NCI-H446 (cell line): ENCODE measurements around the gene SNRPB.
"Not testable (repeated sequence)": the region's sequence is repeated elsewhere in the genome, so short reads cannot be mapped to it uniquely, and the experiment has no call there.

Experiments
- DNase-seq, 2 experiments: peaks; one replicate each; lab custom pipeline; 2025; lab: John Stamatoyannopoulos, UW

SNRPB gene

DNA sequence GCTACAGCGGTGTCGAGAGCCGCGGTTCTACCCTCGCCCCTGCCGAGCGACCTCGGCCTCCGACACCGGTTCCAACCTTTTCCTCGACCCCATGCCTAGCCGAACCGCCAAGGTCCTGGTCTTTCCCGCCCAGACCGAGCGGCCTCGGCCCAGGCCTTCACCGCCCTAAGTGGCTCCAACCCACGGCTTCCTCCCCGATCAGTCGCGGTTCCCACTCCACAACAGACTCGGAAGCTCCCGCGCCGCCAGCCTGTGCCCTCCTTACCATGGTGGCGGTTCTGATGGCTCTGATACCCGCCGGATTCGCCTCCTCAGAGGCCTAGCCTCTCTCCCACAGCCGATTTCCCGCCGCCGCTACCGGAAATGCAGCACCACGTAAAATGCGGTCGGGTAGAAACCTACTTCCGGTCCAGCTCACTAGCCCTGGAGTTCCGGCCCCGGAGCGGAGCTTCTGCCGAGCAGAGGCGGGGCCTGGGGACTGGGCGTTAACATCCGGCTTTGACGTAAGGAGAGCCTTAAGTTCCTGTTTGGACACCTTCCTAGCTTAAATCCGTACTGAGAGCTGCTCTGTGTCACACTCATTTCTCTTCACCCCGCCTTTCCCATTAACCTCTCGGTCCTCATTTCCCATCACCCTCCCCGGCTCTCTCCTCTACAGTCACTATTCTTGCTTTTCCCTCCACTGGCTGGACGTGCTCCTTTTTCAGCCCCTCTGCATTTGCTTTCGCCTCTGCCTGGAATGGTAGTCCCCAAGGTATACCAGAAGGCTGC, at the start of gene SNRPB:
SNRPB (minus strand) TSS at position 367 of the 771 bp plus-strand sequence; CDS start at position 268, 99 bp downstream.
- peak; percentile 95 to 99 for DNase-seq

DNA sequence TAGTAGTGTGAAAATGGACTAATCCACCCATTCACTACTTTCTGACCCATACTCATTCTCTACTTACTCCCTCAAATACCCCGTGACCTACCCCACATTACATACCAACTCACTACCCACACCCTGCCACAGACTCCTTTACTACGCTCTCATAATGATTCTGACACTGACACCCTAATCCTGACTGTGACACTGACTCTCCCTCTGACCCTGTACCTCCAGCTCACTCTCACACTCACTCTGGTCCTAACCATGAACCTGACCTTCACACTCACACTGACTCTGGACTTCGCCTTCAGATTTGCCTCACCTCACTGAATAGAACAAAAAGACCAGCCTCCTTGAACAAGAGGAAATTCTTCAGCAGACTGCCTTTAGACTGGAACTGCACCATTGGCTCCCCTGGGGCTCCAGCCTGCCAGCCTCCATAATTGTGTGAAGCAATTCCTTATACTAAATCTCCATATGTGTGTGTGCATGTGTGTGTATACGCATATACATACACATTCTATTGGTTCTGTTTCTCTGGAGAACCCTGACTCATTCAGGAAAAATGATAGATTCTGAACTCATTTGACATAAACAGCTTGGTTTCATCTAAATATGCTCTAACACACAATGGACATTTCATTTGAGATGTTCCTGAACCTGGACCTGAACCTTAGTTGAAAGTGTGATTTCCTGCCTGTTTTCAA, 48.7 kb upstream of the SNRPB start:
- DNase-seq = no peak

- no peak for DNase-seq
These were observed 48.0 kb upstream of the SNRPB start for GRCh38 chr20:2518558-2518957.

- DNase-seq = no peak
These were observed 47.5 kb upstream of the SNRPB start for GRCh38 chr20:2518096-2518495.

- DNase-seq = no peak
These were observed 45.8 kb upstream of the SNRPB start for GRCh38 chr20:2516399-2516798.

- no peak for DNase-seq
These were observed 44.6 kb upstream of the SNRPB start for GRCh38 chr20:2515203-2515602.

GRCh38 chr20:2509794-2510193, 39.2 kb upstream of the SNRPB start:
- DNase-seq = no peak

DNA sequence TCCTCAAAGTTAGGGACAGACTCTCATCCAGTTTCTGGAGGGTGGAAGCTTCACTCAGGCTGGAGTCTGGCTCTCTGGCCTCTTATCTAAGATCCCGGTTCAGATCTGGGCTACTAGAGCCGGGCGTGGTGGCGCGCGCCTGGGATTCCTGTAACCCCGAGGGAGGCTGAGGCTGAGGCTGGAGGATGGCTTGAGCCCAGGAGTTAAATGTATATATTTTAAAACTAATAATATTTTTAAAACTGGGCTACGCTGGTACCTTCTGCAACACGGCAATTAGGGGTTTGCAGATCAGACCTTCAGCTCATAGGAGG, 38.8 kb upstream of the SNRPB start:
- DNase-seq = no peak

DNA sequence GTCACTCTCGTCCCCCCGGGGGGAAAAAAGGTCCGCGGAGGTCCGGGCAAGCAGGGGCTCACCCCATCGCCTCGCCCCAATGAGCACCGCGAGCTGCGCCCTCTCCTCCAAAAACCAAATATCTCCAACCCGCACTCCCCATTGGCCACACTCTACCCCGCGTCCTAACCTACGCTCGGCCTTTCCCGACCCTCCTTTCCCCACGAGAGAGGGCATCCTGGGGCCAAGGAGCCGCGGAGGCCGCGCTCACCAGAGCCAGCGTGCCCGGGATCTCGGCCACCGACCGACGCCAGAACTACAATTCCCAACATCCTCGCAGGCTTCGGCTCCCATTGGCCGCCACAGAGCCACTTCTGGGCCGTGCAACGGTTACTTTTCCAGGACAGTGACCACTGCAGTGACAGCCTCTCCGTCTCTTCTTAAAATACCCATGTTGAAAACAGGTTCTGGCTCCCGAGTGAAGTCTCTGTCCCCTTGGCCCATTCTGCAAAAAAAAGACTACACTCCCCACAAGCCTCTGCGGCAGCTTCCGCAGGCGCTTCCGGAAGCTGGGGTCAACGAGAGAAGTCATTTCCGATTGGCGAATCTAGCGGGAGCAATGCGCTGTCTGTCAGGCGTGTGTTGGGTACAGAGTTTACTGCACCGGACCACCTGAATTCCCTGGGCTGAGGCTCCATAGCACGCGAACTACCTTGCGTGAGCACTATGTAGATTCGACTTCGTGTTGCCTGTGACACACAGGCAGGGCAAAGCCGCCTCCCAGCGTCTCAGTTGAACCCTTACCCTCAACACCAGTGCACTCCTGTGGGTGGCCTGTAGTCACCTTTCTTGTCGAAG, 38.3 kb upstream of the SNRPB start, which contains the start of gene ZNF343:
ZNF343 (minus strand) TSS at position 285 of the 837 bp plus-strand sequence. CDS start 15,020 bp downstream, outside the sequence.
- DNase-seq = peak; percentile 60 to 85

DNA sequence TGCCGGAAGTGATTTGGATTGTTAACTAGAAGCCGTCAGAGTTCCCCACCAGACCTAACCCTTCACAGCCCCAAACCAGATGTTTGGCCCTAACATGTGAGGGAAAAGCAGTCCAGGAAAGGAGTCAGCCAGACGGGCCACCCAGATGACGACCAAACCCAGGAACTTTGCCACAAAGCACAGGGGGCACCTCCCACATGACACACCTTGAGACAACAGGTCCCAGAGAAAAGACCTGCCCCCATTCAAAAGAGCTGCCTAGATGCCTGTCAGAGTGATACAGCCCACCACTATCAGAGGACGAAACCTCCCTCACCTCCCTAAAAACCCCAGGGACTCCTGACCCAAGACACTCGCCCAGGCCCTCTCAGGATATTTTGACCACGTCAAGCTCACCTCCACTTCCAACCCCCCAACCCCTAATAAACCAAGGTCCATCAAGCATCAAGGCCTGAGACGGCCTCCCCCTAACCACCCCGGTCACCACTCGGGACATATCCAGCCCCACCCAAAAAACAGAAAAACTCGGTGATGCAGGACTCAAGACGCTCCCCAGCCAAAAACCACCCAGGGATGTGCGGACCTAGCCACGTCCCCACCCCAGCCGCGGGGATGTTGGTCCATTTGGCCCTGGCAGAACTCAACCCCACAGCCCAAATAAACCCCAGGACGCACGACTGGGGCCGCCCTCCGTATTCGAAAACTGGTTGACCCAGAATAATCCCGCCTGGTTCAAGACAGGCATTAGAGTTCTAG, 37.5 kb upstream of the SNRPB start:
- no peak for DNase-seq

DNA sequence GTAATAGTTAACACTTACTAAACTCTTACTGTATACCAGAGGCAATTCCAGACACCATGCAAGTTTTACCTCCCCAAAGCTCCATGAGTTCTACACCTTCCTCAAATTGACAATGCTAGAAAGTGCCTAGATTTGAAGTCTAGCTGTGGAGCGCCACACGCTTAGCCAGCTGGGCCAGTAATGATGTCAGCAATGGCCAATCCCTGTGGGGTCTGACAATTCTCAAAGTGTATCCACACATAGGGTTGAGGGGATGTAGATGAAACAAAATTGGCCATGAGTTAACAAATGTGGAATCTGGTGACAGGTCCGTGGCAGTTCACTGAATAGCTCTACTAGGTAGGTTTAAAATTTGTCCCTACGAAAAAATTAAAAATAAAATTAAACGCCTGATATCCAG, 36.9 kb upstream of the SNRPB start:
- peak in 1 of 2 experiments; percentile 10 for DNase-seq

GRCh38 chr20:2506426-2506825, 35.8 kb upstream of the SNRPB start:
- DNase-seq = not testable (repeated sequence)

DNA sequence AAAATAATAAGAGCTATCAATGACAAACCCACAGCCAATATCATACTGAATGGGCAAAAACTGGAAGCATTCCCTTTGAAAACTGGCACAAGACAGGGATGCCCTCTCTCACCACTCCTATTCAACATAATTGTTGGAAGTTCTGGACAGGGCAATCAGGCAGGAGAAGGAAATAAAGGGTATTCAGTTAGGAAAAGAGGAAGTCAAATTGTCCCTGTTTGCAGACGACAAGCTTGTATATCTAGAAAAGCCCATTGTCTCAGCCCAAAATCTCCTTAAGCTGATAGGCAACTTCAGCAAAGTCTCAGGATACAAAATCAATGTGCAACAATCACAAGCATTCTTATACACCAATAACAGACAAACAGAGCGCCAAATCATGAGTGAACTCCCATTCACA, 34.2 kb upstream of the SNRPB start:
- DNase-seq = not testable (repeated sequence)

GRCh38 chr20:2502808-2503384, 32.3 kb upstream of the SNRPB start:
- not testable (repeated sequence) for DNase-seq

DNA sequence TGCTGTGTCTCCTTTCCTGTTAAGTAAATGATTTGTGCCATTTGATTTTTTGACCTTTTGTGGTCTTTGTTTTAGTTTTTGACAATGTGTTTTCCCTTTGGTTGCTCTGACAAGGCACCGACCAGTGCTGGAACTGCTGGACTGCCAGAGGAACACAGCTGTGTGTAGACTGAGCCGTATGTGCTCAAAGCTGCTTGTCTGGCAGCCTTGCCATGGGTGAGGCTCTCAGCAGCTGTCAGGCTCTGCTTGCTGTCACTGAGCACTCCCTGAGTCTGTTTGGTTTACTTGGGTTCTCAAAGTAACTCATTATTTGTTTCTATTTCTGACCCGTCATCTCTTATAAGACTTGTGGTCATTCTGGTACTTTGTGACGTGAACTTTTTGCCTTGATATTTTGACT, 15.1 kb upstream of the SNRPB start:
- DNase-seq = no peak

- no peak for DNase-seq
These were observed 14.5 kb upstream of the SNRPB start for GRCh38 chr20:2485080-2485479.

DNA sequence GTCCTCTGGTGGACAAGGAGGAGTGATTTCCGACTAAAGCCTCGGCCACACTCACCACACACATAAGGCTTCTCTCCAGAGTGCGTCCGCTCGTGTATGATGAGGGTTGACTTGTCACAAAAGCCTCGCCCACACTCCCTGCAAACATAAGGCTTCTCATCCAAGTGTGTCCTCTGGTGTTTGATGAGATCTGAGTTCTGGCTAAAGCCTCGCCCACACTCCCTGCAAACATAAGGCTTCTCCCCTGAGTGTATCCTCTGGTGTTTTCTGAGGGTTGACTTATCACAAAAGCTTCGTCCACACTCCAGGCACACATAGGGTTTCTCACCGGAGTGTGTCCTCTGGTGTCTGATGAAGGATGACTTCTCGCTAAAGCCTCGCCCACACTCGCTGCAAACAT, 12.9 kb upstream of the SNRPB start:
- no peak for DNase-seq

DNA sequence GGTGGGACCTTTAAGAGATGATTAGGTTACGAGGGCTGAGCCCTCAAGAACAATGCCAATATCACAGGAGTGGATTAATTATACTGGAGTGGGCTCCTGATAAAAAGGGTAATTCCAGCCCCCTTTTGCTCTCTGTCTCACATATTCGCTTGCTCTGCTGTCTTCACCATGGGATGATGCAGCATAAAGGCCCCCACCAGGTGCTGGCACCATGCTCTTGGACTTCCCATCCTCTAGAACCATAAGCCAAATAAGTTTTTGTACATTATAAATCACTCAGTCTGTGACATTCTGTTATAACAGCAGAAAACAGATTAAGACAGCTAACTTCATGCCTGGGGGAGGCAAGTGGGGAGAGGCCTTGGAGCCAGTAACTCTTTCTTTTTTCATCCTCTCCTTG, 9.8 kb upstream of the SNRPB start:
- DNase-seq = no peak

GRCh38 chr20:2476742-2477615, 6.4 kb upstream of the SNRPB start:
- DNase-seq = no peak
